Skeletal muscle tissue (tissue), 4 donors: ENCODE data around the gene ADGB. TPM values are rescaled to one million over a fixed set of nuclear protein-coding genes. Genes with fewer than 3 reads are reported as not detected.
A peak's percentile ranks its signal among the peaks of the same experiment; 100 is the strongest.

Experiments
- H3K27ac ChIP-seq: one replicate; pipeline ENCODE4 v1.7.0; 2013; ENCODE audit warnings: mild to moderate bottlenecking, low read depth, low read length, inconsistent platforms
- H3K27me3 ChIP-seq, 3 donors: one replicate each; pipeline ENCODE4 v1.7.0; 2013; ENCODE audit warnings: low read length in 3 of 3; ENCODE audit not compliant: control insufficient read depth in 3 of 3, insufficient read depth in 3 of 3
- H3K36me3 ChIP-seq, 3 donors: one replicate each; pipeline ENCODE4 v1.7.0; 2013; ENCODE audit warnings: low read length in 3 of 3; ENCODE audit not compliant: control insufficient read depth in 3 of 3, insufficient read depth in 3 of 3
- H3K4me1 ChIP-seq, 3 donors: one replicate each; pipeline ENCODE4 v1.7.0; 2013; ENCODE audit warnings: low read length in 3 of 3, mild to moderate bottlenecking in 3 of 3; ENCODE audit not compliant: control insufficient read depth in 3 of 3, insufficient read depth in 3 of 3
- H3K4me3 ChIP-seq, 3 donors: one replicate each; pipeline ENCODE4 v1.7.0; 2013; ENCODE audit warnings: low read length in 3 of 3
- H3K9ac ChIP-seq, 3 donors: one replicate each; pipeline ENCODE4 v1.7.0; 2013; ENCODE audit warnings: low read length in 3 of 3, mild to moderate bottlenecking in 3 of 3, moderate library complexity in 2 of 3, low read depth in 1 of 3
- H3K9me3 ChIP-seq, 3 donors: one replicate each; pipeline ENCODE4 v1.7.0; 2013; ENCODE audit warnings: low read length in 3 of 3; ENCODE audit not compliant: control insufficient read depth in 3 of 3
- total RNA-seq: library from RNA; depleted of rRNA; stranded (reverse); fragments of >200 nt; gene quantifications from one replicate; pipeline ENCODE4 v1.2.3, GENCODE V29; 2014
- donor health status: Osteomylitis.

Gene ADGB
- total RNA-seq, 1 donor from 2014 or later: not detected

- Histone ChIP-seq H3K4me3 (no peak overlapping the region), H3K27ac (no peak overlapping the region), H3K9me3 (no peaks in the 10 kb centered on the region), H3K36me3 (no peaks in the 10 kb centered on the region), H3K4me1 (peaks cover 0 to 3% (median 2%) of the 10 kb centered on the region in 3 donors), H3K27me3 (no peaks in the 10 kb centered on the region), H3K9ac (no peak overlapping the region)
Observed at GRCh38 chr6:146856296-146856695, 257.5 kb downstream of the ADGB start.

DNA sequence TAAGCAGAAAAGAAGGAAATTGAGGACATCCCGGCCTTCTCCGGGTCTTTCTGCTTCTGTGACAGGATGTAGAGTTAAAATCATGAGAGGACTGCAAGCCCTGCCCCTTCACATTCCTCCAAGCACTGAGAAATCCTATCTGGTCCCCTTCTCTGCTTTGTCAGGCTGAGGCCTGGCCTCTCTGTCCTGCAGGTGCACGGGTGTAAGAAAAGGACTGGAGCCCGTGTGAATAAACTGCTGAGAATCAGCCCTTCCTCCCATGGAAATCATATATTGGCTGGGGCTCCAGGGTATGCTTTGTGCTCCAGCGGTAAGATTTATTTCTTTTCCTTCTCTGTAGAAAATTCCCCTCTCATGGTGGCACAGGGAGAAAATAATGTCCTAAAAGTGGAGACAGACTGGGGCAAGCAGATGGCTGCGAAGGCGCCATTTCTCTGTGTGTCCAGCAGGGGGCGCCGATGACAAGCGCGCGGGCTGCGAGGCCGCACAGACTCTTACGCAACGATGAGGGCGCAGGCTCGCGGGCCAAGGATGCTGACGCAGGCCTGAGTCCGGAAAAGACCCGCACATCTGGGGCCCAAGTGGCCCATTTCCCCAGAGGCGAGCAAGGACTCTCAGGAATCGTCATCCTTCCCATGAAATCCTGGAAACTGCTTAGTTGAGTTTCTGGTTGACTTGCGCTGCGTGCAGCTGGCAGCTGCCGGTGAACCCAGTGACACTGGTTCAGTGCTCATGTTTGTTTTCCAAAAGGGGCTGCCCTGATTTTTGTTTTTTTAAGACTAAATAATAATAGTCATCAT is 258.6 kb downstream of the ADGB start:
- Histone ChIP-seq H3K9ac (no peak overlapping the region), H3K27ac (peak overlapping the region; percentile 28), H3K36me3 (no peaks in the 10 kb centered on the region), H3K4me3 (peak overlapping the region; percentile 44 to 75 (median 70)), H3K4me1 (peaks cover 0 to 3% (median 2%) of the 10 kb centered on the region in 3 donors), H3K27me3 (no peaks in the 10 kb centered on the region), H3K9me3 (no peaks in the 10 kb centered on the region)

DNA sequence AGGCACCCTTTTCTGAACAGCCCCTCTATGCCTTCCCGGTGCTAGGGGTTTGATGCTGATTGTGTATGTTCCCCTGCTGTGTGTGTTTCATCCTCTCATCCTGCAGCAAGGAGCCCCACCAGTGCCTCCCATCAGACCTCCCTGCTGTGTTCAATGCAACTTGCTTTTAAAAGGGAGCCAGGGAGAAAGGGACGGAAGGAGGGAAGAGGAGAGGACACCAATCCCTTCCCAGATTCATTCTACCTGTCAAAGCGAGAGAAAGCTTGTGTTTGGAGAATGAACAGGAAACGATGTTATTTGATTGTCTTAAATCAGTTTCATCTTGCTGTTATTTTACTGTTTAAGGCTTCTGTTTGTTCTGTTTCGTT is 259.2 kb downstream of the ADGB start:
- Histone ChIP-seq H3K4me3 (peak overlapping the region in 2 of 3 donors; percentile 44 to 75), H3K27ac (peak overlapping the region; percentile 28)

DNA sequence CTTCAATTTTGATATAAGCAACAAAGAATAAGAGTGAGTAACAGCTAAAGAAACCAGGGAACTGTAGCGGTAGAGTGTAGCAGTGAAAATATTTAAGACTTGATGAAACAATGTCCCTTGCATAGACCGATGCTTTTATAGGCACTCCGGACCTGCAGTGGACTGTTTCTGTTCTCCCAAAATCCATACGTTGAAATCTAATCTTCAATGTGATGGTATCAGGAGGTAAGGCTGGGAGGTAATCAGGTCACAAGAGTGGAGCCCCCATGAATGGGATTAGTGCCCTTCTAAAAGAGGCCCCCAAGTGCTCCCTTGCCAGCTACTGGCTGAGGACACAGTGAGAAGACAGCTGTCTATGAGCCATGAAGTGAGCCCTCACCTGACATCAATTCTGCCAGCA is 260.4 kb downstream of the ADGB start:
- Histone ChIP-seq H3K4me3 (no peak overlapping the region), H3K4me1 (peaks cover 0 to 3% (median 2%) of the 10 kb centered on the region in 3 donors), H3K9me3 (no peaks in the 10 kb centered on the region), H3K36me3 (no peaks in the 10 kb centered on the region), H3K27me3 (no peaks in the 10 kb centered on the region), H3K9ac (no peak overlapping the region), H3K27ac (no peak overlapping the region)

More for the DNA sequence above, 259.2 kb downstream of the ADGB start:
- Histone ChIP-seq H3K9me3 (no peaks in the 10 kb centered on the region), H3K9ac (no peak overlapping the region), H3K27me3 (no peaks in the 10 kb centered on the region), H3K4me1 (peaks cover 0 to 3% (median 2%) of the 10 kb centered on the region in 3 donors), H3K36me3 (no peaks in the 10 kb centered on the region)

- H3K36me3 ChIP-seq: no peaks in the 10 kb centered on the region
- peaks cover 2 to 3% (median 2%) of the 10 kb centered on the region in 3 donors for H3K4me1 ChIP-seq
- H3K27me3 ChIP-seq: no peaks in the 10 kb centered on the region
- no peaks in the 10 kb centered on the region for H3K9me3 ChIP-seq
- no peak overlapping the region for H3K27ac ChIP-seq
- H3K9ac ChIP-seq: no peak overlapping the region
- H3K4me3 ChIP-seq: no peak overlapping the region
Observed at GRCh38 chr6:146859795-146860495, 261.2 kb downstream of the ADGB start.

- no peaks in the 10 kb centered on the region for H3K9me3 ChIP-seq
- no peak overlapping the region for H3K27ac ChIP-seq
- H3K36me3 ChIP-seq: no peaks in the 10 kb centered on the region
- peaks cover 2 to 5% (median 3%) of the 10 kb centered on the region in 3 donors for H3K4me1 ChIP-seq
- H3K4me3 ChIP-seq: no peak overlapping the region
- no peaks in the 10 kb centered on the region for H3K27me3 ChIP-seq
- no peak overlapping the region for H3K9ac ChIP-seq
Observed at GRCh38 chr6:146860583-146860982, 261.8 kb downstream of the ADGB start.

DNA sequence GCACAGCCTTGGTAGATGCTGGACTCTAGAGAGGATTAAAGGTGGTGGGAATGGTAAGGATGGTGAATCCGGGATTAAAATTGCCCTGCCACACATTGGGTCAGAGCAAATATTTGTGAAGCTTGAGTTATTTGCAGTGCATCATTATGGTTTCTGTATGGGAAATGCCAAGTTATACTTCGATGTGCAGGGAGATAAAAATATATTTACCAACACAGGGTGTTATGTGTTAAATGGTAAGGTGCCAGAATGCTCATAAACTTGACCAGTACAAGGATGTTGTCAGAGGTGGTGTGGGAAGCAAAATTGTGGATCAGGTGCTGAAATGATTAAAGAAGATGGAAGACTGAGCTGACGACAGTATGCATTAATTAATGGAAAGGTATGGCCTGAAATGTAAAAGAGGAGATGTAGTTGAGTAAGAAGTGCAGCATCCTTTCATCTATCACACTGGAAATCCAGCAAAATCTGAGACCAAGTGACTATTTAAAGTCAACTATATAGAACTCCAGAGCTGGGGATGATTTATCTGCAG is 262.3 kb downstream of the ADGB start:
- H3K4me3 ChIP-seq: no peak overlapping the region
- H3K27ac ChIP-seq: no peak overlapping the region
- H3K9me3 ChIP-seq: no peaks in the 10 kb centered on the region
- H3K27me3 ChIP-seq: no peaks in the 10 kb centered on the region
- peaks cover 2 to 5% (median 3%) of the 10 kb centered on the region in 3 donors for H3K4me1 ChIP-seq
- no peaks in the 10 kb centered on the region for H3K36me3 ChIP-seq
- H3K9ac ChIP-seq: no peak overlapping the region

DNA sequence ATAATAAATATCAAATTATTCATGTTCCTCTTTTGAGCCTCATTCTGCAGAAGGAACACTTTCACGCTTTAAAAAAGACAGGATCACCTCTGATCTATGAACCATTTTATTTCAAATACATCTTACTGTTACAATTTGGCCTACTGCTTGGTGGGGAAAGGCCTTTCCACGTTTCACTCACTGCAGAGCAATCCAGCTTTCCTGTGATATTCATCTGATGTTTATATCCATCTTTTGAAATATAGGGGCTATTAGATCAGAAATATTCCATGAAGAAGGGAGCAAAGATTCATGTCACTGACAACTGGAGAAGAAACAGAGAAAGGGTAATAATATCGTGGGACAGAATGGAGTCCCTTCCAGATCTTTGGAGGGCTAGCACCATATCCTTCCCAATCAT is 262.9 kb downstream of the ADGB start:
- H3K9ac ChIP-seq: no peak overlapping the region
- H3K36me3 ChIP-seq: no peaks in the 10 kb centered on the region
- H3K27ac ChIP-seq: no peak overlapping the region
- H3K4me1 ChIP-seq: peaks cover 2 to 5% (median 3%) of the 10 kb centered on the region in 3 donors
- no peaks in the 10 kb centered on the region for H3K9me3 ChIP-seq
- H3K27me3 ChIP-seq: no peaks in the 10 kb centered on the region
- H3K4me3 ChIP-seq: no peak overlapping the region

DNA sequence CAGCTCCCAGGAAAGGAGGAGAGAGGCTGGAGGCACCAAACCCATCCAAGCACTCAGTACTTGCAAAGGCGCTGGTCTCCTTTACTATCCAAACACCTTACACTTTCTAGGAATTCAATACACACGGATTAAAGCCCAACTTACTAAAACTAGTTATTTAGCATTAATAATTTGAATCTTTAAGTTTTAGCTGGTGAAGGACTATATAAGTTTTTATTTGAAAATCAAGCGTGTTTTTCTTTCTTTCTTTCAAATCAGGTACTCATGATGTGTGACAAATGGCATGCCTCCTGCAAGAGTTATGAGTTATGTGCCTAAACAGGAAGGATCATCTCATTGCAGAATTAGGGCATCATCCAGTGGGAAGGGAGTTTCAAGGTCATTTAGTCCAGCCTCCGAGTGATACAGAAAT is 263.7 kb downstream of the ADGB start:
- no peak overlapping the region for H3K9ac ChIP-seq
- no peaks in the 10 kb centered on the region for H3K36me3 ChIP-seq
- H3K27me3 ChIP-seq: no peaks in the 10 kb centered on the region
- H3K4me1 ChIP-seq: peaks cover 0 to 5% (median 0%) of the 10 kb centered on the region in 3 donors
- no peaks in the 10 kb centered on the region for H3K9me3 ChIP-seq
- H3K27ac ChIP-seq: no peak overlapping the region
- H3K4me3 ChIP-seq: no peak overlapping the region

- Histone ChIP-seq H3K4me3 (no peak overlapping the region), H3K27me3 (no peaks in the 10 kb centered on the region)
Observed at GRCh38 chr6:146864300-146864699, 265.5 kb downstream of the ADGB start.

More at GRCh38 chr6:146864300-146864699, 265.5 kb downstream of the ADGB start:
- H3K4me1 ChIP-seq: peaks cover 0 to 5% (median 0%) of the 10 kb centered on the region in 3 donors
- no peak overlapping the region for H3K9ac ChIP-seq
- H3K27ac ChIP-seq: no peak overlapping the region
- H3K36me3 ChIP-seq: no peaks in the 10 kb centered on the region
- H3K9me3 ChIP-seq: no peaks in the 10 kb centered on the region
